Measurements from ENCODE around the gene MYO3A. TPM values are rescaled to one million over a fixed set of nuclear protein-coding genes. Genes with fewer than 3 reads are reported as not detected.

MYO3A gene
- total and polyA plus RNA-seq, 2 donors (not counting 1 experiment from before 2014, with no cell fraction given) = not detected

DNA sequence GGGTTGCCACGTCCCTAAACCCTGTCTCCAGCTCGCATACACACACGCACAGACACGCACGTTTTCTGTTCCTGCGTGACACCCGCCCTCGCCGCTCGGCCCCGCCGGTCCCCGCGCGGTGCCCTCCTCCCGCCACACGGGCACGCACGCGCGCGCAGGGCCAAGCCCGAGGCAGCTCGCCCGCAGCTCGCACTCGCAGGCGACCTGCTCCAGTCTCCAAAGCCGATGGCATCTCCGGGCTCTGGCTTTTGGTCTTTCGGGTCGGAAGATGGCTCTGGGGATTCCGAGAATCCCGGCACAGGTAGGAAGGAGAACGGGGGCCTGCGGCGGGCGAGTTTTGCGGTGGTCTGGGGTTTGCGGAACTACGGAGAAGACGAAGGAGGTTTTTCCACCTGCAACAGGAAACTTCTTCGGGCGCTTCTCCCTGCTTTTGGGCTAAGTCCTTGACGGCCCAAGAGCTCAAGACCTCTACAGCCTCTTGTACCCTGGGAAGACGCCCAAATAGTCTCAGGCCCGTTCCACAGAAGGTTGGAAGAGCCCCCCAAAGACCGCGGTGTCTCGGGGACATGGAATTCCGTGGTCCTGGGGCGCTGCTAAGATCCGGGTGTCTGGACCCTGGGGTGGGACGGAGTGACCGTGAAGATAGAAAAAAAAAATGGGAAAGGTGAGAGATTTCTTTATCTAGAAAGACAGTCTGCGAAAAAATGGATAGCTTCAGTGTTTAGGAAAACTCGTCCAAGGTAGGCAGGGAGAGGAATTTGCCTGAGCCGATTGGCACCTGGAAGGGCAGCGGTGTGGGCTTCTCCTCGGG, 282.8 kb downstream of the MYO3A start, which contains the start of gene GAD2:
TSS of gene GAD2 (plus strand) at position 190 of the 811 bp plus-strand sequence. CDS start at position 226, 36 bp downstream.
- Histone ChIP-seq H3K4me1 (ENCODE audit: control insufficient read depth, extremely low read depth, insufficient read depth, low read length) (no peaks in the 10 kb centered on the region), H3K9ac (ENCODE audit: insufficient read depth, low read length) (no peak within 1 kb of the TSS), H3K9me3 (ENCODE audit: control insufficient read depth, insufficient read depth, low read depth, low read length) (no peaks in the 10 kb centered on the region), H3K27ac (ENCODE audit: insufficient read depth, low read length) (no peak within 1 kb of the TSS), H3K36me3 (ENCODE audit: control insufficient read depth, insufficient read depth, low read length) (no peaks in the 10 kb centered on the region), H4K20me1 (ENCODE audit: control insufficient read depth, extremely low read depth, insufficient read depth, low read length) (no peaks in the 10 kb centered on the region), H3K27me3 (ENCODE audit: control insufficient read depth, insufficient read depth, low read length) (peaks cover 11% of the 10 kb centered on the region), H3K79me2 (ENCODE audit: control insufficient read depth, insufficient read depth, low read length) (no peaks in the 10 kb centered on the region), H3K4me3 (replicated peaks in 1 of 4; ENCODE audit: control extremely low read depth in 1 of 4, insufficient read depth in 1 of 4, low read depth in 3 of 4, low read length in 4 of 4) (no peak within 1 kb of the TSS), H3K4me2 (ENCODE audit: extremely low read depth, insufficient read depth, low read length) (no peak within 1 kb of the TSS), H2AFZ (ENCODE audit: low read length) (no peak within 1 kb of the TSS)
- TF ChIP-seq EZH2 (IDR thresholded peaks at IDR 0.05; ENCODE audit: low read length, missing control alignments) (no peak), CTCF (conservative IDR thresholded peaks at IDR 0.05 in 1 of 2, IDR thresholded peaks at IDR 0.05 in 1 of 2; ENCODE audit: low read depth in 1 of 2, low read length in 2 of 2) (no peak)
- no peak for DNase-seq (ENCODE audit: low read depth in 2 of 2)

DNA sequence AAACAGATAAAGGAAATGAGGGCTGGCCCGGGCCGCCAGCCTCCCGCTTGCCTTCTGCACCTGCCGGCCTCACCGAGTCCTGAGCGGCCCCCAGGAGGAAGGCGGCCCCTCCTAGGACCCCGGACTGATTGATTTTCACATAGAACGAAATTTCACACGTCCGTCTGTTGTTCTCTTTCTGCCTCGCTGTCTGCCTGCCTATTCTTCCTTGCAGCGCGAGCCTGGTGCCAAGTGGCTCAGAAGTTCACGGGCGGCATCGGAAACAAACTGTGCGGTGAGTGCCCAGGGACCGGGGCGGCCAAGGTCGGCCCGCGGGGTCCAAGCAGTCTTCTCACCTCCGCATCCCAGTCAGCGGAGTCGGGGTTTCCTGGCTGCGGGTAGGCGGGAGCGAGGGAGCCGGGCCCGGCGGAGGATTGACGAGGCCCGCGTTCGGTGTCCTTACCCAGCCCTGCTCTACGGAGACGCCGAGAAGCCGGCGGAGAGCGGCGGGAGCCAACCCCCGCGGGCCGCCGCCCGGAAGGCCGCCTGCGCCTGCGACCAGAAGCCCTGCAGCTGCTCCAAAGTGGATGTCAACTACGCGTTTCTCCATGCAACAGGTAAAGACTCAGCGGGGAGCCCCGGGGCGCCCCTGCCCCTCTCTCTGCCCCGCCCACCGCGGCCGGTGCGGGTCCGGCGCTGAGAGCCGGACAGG, 283.5 kb downstream of the MYO3A start:
- Histone ChIP-seq H3K27ac (ENCODE audit: insufficient read depth, low read length) (no peak overlapping the region), H3K9me3 (ENCODE audit: control insufficient read depth, insufficient read depth, low read depth, low read length) (no peaks in the 10 kb centered on the region), H3K4me3 (replicated peaks in 1 of 4; ENCODE audit: control extremely low read depth in 1 of 4, insufficient read depth in 1 of 4, low read depth in 3 of 4, low read length in 4 of 4) (no peak overlapping the region), H3K9ac (ENCODE audit: insufficient read depth, low read length) (no peak overlapping the region), H2AFZ (ENCODE audit: low read length) (no peak overlapping the region), H3K27me3 (ENCODE audit: control insufficient read depth, insufficient read depth, low read length) (peaks cover 11% of the 10 kb centered on the region), H4K20me1 (ENCODE audit: control insufficient read depth, extremely low read depth, insufficient read depth, low read length) (no peaks in the 10 kb centered on the region), H3K4me2 (ENCODE audit: extremely low read depth, insufficient read depth, low read length) (no peak overlapping the region), H3K36me3 (ENCODE audit: control insufficient read depth, insufficient read depth, low read length) (no peaks in the 10 kb centered on the region), H3K79me2 (ENCODE audit: control insufficient read depth, insufficient read depth, low read length) (no peaks in the 10 kb centered on the region), H3K4me1 (ENCODE audit: control insufficient read depth, extremely low read depth, insufficient read depth, low read length) (no peaks in the 10 kb centered on the region)
- TF ChIP-seq EZH2 (IDR thresholded peaks at IDR 0.05; ENCODE audit: low read length, missing control alignments) (peak; percentile 45), CTCF (conservative IDR thresholded peaks at IDR 0.05 in 1 of 2, IDR thresholded peaks at IDR 0.05 in 1 of 2; ENCODE audit: low read depth in 1 of 2, low read length in 2 of 2) (no peak)
- DNase-seq (ENCODE audit: low read depth in 2 of 2) = no peak

GRCh38 chr10:26219676-26220075, 285.6 kb downstream of the MYO3A start:
- no peaks in the 10 kb centered on the region for H4K20me1 ChIP-seq (ENCODE audit: control insufficient read depth, extremely low read depth, insufficient read depth, low read length)
- H3K27me3 ChIP-seq (ENCODE audit: control insufficient read depth, insufficient read depth, low read length) = peaks cover 11% of the 10 kb centered on the region
- no peak overlapping the region for H3K4me2 ChIP-seq (ENCODE audit: extremely low read depth, insufficient read depth, low read length)
- no peaks in the 10 kb centered on the region for H3K9me3 ChIP-seq (ENCODE audit: control insufficient read depth, insufficient read depth, low read depth, low read length)
- H3K79me2 ChIP-seq (ENCODE audit: control insufficient read depth, insufficient read depth, low read length) = no peaks in the 10 kb centered on the region
- no peaks in the 10 kb centered on the region for H3K4me1 ChIP-seq (ENCODE audit: control insufficient read depth, extremely low read depth, insufficient read depth, low read length)
- H3K4me3 ChIP-seq (replicated peaks in 1 of 4; ENCODE audit: control extremely low read depth in 1 of 4, insufficient read depth in 1 of 4, low read depth in 3 of 4, low read length in 4 of 4) = no peak overlapping the region
- no peaks in the 10 kb centered on the region for H3K36me3 ChIP-seq (ENCODE audit: control insufficient read depth, insufficient read depth, low read length)
- no peak for DNase-seq (ENCODE audit: low read depth in 2 of 2)
- no peak overlapping the region for H2AFZ ChIP-seq (ENCODE audit: low read length)
- TF ChIP-seq CTCF (conservative IDR thresholded peaks at IDR 0.05 in 1 of 2, IDR thresholded peaks at IDR 0.05 in 1 of 2; ENCODE audit: low read depth in 1 of 2, low read length in 2 of 2) (no peak), EZH2 (IDR thresholded peaks at IDR 0.05; ENCODE audit: low read length, missing control alignments) (no peak)
- H3K9ac ChIP-seq (ENCODE audit: insufficient read depth, low read length) = no peak overlapping the region
- H3K27ac ChIP-seq (ENCODE audit: insufficient read depth, low read length) = no peak overlapping the region

Data from fibroblast of lung (primary cell).